Mucosa of rectum (tissue), 2 donors: ENCODE data around the gene EREG.

Experiments used
- H3K27ac ChIP-seq, 2 donors: one replicate each; pipeline ENCODE4 v1.7.0; 2013; ENCODE audit warnings: inconsistent platforms in 2 of 2, low read depth in 2 of 2, low read length in 2 of 2
- H3K27me3 ChIP-seq, 2 donors: one replicate each; pipeline ENCODE4 v1.7.0; 2013; ENCODE audit warnings: low read length in 2 of 2; ENCODE audit not compliant: control insufficient read depth in 2 of 2, insufficient read depth in 2 of 2
- H3K36me3 ChIP-seq, 2 donors: one replicate each; pipeline ENCODE4 v1.7.0; 2013; ENCODE audit warnings: low read length in 2 of 2; ENCODE audit not compliant: control insufficient read depth in 2 of 2, insufficient read depth in 2 of 2
- H3K4me1 ChIP-seq, 2 donors: one replicate each; pipeline ENCODE4 v1.7.0; 2013; ENCODE audit warnings: low read length in 2 of 2, mild to moderate bottlenecking in 1 of 2; ENCODE audit not compliant: control insufficient read depth in 2 of 2, insufficient read depth in 2 of 2
- H3K4me3 ChIP-seq, 2 donors: one replicate each; pipeline ENCODE4 v1.7.0; 2013; ENCODE audit warnings: low read length in 2 of 2
- H3K9ac ChIP-seq, 2 donors: one replicate each; pipeline ENCODE4 v1.7.0; 2013; ENCODE audit warnings: low read length in 2 of 2, low read depth in 1 of 2, mild to moderate bottlenecking in 1 of 2
- H3K9me3 ChIP-seq, 2 donors: one replicate each; pipeline ENCODE4 v1.7.0; 2013; ENCODE audit warnings: low read length in 2 of 2; ENCODE audit not compliant: control insufficient read depth in 2 of 2
- donor health status: healthy.
- donor health status: Normal muscosa, but diverticular disease.

The EREG gene

GRCh38 chr4:74367656-74368290 lies 2.8 kb downstream of the EREG start:
- Histone ChIP-seq H3K36me3 (no peaks in the 10 kb centered on the region), H3K4me1 (peaks cover 9 to 30% of the 10 kb centered on the region in 2 donors), H3K9me3 (no peaks in the 10 kb centered on the region), H3K27ac (no peak overlapping the region), H3K4me3 (no peak overlapping the region), H3K27me3 (peaks cover 0 to 6% of the 10 kb centered on the region in 2 donors), H3K9ac (no peak overlapping the region)

DNA sequence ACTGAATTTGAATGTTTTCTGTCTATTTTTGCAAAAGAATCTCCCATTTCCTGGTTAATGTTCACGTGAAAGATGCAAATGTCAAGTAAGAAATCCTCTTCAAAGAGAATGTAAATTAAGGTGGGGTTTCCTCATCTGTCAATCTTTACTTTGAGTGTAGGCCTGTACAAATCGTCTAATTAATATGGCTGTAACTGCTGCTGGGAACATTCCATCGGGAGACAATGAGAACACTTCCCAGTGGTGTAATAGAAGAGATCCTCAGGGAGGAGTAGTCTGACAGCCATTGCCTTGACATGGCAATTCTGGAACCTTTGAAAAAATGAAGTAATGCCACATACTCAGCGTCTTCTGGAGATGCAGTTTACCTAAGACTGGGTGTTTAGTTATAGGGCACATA lies 3.7 kb downstream of the EREG start:
- Histone ChIP-seq H3K27me3 (peaks cover 0 to 6% of the 10 kb centered on the region in 2 donors), H3K4me3 (no peak overlapping the region), H3K9me3 (no peaks in the 10 kb centered on the region), H3K4me1 (peaks cover 9 to 30% of the 10 kb centered on the region in 2 donors), H3K9ac (no peak overlapping the region), H3K27ac (no peak overlapping the region), H3K36me3 (no peaks in the 10 kb centered on the region)

DNA sequence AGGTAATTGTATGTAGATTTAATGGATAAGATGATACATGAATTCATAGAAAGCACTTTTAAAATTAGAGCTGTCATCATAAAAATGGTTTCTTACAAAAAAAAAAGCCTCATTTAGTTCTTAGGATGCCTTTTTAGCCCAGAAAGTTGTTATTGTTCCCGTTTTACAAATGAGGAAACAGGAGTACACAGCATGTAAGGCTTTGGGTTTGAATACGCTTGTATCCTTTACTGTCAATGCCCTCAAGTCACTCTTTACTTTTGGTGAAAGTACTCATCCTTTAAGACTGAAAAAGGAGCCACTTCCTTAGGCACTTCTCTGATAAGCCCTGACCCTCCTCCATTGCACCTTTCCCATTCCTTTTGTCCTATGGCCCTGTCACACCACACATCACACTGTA lies 4.9 kb downstream of the EREG start:
- peaks cover 10 to 36% of the 10 kb centered on the region in 2 donors for H3K4me1 ChIP-seq
- H3K27me3 ChIP-seq, result no peaks in the 10 kb centered on the region
- no peak overlapping the region for H3K4me3 ChIP-seq
- no peaks in the 10 kb centered on the region for H3K36me3 ChIP-seq
- no peak overlapping the region for H3K9ac ChIP-seq
- H3K27ac ChIP-seq, result no peak overlapping the region
- no peaks in the 10 kb centered on the region for H3K9me3 ChIP-seq

- Histone ChIP-seq H3K9me3 (no peaks in the 10 kb centered on the region), H3K27ac (no peak overlapping the region), H3K4me1 (peaks cover 10 to 32% of the 10 kb centered on the region in 2 donors), H3K4me3 (no peak overlapping the region), H3K9ac (no peak overlapping the region), H3K27me3 (no peaks in the 10 kb centered on the region), H3K36me3 (no peaks in the 10 kb centered on the region)
Measured at GRCh38 chr4:74370912-74371311, 6.0 kb downstream of the EREG start.

DNA sequence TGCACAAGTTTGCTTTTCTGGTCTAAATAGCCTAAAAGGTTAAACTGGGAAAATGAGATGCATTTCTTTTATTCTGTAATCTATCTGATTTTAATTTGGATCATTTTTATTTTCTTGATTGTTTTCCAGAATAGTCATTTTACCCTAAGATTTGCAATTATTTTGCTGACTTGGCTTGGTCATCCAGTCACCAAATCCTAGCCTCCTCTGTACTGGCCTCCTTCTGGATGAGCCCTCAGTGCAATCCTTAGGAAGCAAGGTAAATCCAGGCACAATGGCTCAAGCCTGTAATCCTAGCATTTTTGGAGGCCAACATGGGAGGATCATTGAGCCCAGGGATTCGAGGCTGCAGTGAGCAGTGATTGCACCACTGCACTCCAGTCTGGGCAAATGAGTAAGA lies 9.2 kb downstream of the EREG start:
- Histone ChIP-seq H3K27ac (peak overlapping the region; percentile 72 to 83), H3K27me3 (no peaks in the 10 kb centered on the region), H3K4me1 (peaks cover 8 to 18% of the 10 kb centered on the region in 2 donors), H3K4me3 (peak overlapping the region in 1 of 2 donors; percentile 35), H3K36me3 (no peaks in the 10 kb centered on the region), H3K9ac (peak overlapping the region in 1 of 2 donors; percentile 51), H3K9me3 (no peaks in the 10 kb centered on the region)

DNA sequence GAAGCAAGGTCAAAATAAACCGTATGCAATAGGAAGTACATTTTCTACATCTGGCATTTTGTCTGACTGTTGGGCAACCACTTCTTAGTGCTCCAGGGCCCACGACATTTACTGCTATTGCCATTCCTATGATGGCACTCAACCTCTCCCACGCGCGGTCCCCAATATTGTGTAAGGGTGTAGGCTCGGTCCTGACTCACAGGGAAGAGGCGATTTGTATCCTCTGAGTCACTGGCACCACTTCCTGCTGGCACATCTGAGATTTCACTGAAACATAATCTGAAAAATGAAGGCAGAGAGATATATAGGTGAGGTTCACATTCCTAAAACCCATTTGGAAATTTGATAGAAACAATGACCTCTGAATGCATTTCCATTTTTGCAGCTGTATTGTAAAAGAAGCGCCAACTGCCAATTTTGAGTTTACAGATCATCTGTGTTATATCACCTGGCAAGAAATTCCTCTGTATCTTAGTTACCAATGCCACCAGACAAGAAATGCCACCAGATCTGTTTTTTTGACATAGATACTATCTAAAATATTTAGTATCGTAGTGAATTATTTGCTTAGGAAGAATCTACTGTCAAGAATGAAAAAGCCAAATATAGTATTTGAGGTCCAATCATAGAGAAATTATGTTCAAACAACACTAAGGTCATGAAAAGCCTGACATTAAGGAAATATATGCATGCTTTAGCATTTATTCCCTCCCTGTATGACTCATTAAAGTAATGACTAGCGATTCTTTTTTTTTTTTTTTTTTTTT lies 9.8 kb downstream of the EREG start:
- Histone ChIP-seq H3K9me3 (no peaks in the 10 kb centered on the region), H3K27me3 (no peaks in the 10 kb centered on the region), H3K36me3 (no peaks in the 10 kb centered on the region), H3K4me1 (peaks cover 8 to 18% of the 10 kb centered on the region in 2 donors), H3K27ac (peak overlapping the region; percentile 72 to 83), H3K9ac (peak overlapping the region in 1 of 2 donors; percentile 51), H3K4me3 (peak overlapping the region in 1 of 2 donors; percentile 35)

DNA sequence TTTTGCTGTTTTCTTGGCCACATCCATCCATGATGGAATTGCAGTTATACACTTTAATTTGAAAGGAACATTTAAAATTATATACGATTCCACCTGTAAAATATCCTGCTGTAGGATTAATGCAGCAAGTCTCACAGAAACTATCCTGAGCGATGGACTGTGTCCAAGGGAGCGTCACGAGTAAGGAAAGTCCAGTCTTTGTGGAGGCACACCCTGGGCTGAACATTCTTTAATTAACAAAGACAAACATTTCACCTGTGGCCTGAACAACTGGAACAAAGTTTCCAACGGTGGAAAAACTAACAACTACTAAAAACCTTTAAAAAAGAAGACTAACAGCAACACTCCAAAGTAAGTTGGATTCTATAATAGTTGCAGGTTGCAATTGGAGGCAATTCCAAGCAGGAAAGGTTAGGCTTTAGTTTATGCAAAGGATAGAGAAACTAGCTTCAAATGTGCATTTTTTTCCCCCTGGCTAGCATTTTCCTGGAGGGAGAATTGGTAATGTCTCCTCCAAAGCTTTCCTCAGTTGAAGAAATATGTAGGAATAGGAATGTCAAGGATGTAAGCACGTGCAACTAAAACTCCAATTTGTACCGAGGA lies 11.0 kb downstream of the EREG start:
- H3K9me3 ChIP-seq, result no peaks in the 10 kb centered on the region
- no peaks in the 10 kb centered on the region for H3K36me3 ChIP-seq
- peak overlapping the region; percentile 23 to 57 for H3K4me3 ChIP-seq
- H3K27me3 ChIP-seq, result no peaks in the 10 kb centered on the region
- H3K27ac ChIP-seq, result peak overlapping the region; percentile 68 to 88
- H3K4me1 ChIP-seq, result peaks cover 8 to 18% of the 10 kb centered on the region in 2 donors
- peak overlapping the region in 1 of 2 donors; percentile 67 for H3K9ac ChIP-seq

DNA sequence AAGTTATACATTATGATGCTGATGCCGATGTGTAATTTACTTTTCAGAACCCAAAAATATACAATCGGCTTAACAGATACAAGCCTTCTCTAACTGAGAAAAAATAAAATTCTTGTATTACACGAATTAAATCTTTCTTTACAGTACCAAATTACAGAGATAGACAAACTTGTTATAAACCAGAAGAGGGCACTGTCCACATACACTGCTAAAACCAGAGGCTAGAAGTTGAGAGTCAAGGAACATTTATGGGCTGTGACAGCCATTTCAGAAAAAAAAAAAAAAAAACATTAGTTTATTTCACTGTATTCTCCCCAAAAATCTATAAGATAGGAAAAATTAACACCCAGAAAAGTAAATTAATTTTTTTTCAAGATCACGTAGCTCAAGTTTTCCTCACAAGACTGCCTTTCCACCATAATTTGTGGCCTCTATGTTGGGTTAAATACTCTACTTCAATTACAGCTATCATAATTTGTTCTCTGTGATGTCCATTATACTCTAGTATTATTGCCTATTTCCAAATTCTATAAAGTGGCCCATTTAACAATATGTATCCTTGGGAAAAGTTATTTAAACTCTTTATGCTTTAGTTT lies 12.0 kb downstream of the EREG start:
- Histone ChIP-seq H3K4me1 (peaks cover 8 to 18% of the 10 kb centered on the region in 2 donors), H3K9me3 (no peaks in the 10 kb centered on the region), H3K27ac (peak overlapping the region; percentile 68 to 88), H3K4me3 (no peak overlapping the region), H3K27me3 (no peaks in the 10 kb centered on the region), H3K9ac (peak overlapping the region in 1 of 2 donors; percentile 67), H3K36me3 (no peaks in the 10 kb centered on the region)

GRCh38 chr4:74377714-74378113 lies 12.8 kb downstream of the EREG start:
- Histone ChIP-seq H3K27me3 (no peaks in the 10 kb centered on the region), H3K9ac (no peak overlapping the region), H3K9me3 (no peaks in the 10 kb centered on the region), H3K27ac (no peak overlapping the region), H3K36me3 (no peaks in the 10 kb centered on the region), H3K4me1 (peaks cover 8 to 18% of the 10 kb centered on the region in 2 donors), H3K4me3 (no peak overlapping the region)

GRCh38 chr4:74378573-74378972 lies 13.6 kb downstream of the EREG start:
- no peak overlapping the region for H3K27ac ChIP-seq
- no peaks in the 10 kb centered on the region for H3K9me3 ChIP-seq
- H3K36me3 ChIP-seq, result no peaks in the 10 kb centered on the region
- H3K4me1 ChIP-seq, result peaks cover 8 to 18% of the 10 kb centered on the region in 2 donors
- H3K27me3 ChIP-seq, result no peaks in the 10 kb centered on the region
- no peak overlapping the region for H3K9ac ChIP-seq
- H3K4me3 ChIP-seq, result no peak overlapping the region
